LNCaP clone FGC (cell line): ENCODE data around the gene RNF150.

Experiments
- DNase-seq: peaks from one replicate; pipeline ENCODE4 v3.0.0-alpha.2; 2011; ENCODE audit warnings: low read depth
- H3K4me3 ChIP-seq: 2 replicates; pipeline ENCODE4 v1.5.1; 2011; ENCODE audit warnings: mild to moderate bottlenecking, low read depth, low read length, control low read depth
- TF ChIP-seq, protein P1 (sequence below): IDR thresholded peaks from 2 replicates; pipeline ENCODE4 v1.5.1; 2012; ENCODE audit warnings: mild to moderate bottlenecking; ENCODE audit not compliant: control insufficient read depth, insufficient read depth; ENCODE audit errors: extremely low read depth

RNF150 gene

DNA sequence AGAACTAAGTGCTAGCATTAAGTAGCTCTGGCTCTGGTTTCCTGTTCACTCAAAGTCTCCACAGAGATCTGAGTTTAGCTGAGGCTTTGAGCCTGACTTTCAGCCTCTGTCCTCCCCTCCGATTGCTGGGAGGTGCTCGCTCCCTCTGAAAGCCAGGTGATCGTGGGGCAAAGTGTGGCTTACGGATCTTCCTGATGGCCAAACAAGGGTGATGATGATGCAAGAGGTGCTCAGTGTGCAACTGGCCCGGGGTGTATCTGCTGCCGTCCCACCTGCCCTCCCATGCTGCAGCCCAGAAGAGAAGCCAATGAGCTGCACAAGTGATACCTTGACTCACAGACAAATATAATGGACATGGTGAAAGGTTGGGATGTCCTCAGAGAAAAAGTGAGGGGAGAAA lies 207.9 kb downstream of the RNF150 start:
- H3K4me3 ChIP-seq = no peak overlapping the region
- TF ChIP-seq, protein P1, sequence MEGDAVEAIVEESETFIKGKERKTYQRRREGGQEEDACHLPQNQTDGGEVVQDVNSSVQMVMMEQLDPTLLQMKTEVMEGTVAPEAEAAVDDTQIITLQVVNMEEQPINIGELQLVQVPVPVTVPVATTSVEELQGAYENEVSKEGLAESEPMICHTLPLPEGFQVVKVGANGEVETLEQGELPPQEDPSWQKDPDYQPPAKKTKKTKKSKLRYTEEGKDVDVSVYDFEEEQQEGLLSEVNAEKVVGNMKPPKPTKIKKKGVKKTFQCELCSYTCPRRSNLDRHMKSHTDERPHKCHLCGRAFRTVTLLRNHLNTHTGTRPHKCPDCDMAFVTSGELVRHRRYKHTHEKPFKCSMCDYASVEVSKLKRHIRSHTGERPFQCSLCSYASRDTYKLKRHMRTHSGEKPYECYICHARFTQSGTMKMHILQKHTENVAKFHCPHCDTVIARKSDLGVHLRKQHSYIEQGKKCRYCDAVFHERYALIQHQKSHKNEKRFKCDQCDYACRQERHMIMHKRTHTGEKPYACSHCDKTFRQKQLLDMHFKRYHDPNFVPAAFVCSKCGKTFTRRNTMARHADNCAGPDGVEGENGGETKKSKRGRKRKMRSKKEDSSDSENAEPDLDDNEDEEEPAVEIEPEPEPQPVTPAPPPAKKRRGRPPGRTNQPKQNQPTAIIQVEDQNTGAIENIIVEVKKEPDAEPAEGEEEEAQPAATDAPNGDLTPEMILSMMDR = no peak
- no peak for DNase-seq

DNA sequence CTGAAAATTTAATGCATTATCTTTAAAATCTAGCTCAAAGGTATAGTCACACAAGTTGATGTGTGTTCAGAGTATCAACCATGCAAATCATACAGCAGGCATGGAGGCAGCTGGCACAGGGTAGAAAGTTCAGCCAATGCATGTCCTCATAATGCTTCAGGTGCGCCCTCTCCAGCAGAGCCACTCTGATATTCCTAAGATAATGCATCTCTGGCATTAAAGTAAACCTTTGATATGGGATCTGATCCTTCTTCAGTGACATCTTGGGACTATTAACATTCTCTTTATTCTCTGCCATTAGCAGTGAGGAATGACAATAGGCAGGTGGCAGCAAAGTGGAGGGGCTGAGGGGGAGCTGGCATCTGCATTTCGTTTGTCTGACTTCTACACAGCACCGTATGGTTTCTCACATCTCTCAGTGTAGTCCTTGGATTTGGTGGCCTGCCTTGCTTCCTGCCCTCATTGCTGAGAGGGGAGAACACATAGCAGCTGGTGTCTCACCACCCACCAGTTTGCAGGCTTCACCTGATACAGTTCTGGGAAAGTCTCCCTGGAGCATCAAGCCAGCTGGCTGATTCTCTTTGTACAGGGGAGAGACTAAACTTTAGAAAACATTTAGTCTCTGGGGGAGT lies 208.4 kb downstream of the RNF150 start:
- DNase-seq = no peak
- TF ChIP-seq, protein P1 = no peak

DNA sequence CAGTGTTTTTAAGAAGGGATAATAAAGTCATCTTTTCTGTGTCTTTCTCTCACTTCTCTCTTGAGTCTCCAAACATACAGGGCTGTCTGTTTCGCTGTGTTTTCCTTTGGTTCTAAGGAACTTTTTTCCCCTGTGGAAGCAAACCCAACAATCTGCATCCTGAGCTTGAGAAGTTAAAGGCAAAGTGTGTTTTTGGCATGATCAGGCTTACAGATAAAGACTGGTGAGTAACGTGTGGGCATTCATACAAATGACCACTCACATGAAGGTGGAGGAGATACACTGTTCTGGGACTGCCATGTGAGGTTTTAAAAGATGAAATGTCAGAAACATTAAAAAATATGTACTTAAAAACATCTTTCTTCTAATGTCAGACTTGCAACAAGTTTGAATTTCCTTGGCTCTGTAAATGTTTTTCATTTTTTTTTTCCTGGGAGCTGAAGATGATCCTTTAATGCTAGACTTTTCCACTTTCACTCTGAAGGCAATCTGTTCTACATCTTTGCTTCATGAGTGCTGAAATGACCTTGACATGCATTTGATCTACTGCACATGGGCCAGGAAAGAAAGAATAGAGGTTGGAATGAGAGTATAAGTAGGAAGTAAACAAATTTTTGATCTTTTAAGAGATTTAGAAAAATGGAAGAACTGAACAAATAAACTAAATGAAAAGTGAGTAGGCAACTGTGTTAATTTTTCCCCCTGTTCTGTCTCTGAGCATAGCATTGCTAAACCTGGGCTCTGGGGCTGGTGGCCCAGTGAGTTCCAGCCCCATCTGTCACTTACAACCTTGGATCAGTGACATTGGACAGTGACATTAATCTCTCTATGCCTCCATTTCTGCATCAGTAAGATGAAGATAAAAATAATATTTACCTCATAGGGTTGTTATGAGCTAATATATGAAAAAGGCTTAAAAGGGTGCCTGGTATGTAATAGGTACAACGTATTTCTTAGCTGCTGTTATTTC lies 226.0 kb downstream of the RNF150 start:
- TF ChIP-seq, protein P1 = no peak
- no peak for DNase-seq
- H3K4me3 ChIP-seq = no peak overlapping the region

More for the DNA sequence above, 208.4 kb downstream of the RNF150 start:
- H3K4me3 ChIP-seq = no peak overlapping the region

DNA sequence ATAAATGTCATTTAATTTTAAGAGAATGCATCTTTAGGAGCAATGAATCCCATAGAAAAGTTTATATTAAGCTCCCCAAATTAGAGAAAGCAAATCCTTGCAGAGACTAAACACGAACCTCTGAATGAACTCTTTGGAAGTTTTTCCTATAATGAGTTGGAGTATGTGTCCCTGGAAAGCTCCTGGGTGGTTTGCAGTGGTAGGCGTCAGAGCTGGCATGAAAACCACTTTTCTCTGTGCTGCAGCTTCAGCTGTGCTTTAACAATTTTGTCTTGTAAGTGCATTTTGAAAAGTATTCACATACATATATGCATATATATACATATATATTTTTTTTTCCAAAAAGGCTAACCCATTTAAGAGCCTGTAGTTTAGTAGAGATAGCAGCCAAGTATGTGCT lies 228.4 kb downstream of the RNF150 start:
- no peak for DNase-seq
- TF ChIP-seq, protein P1 = no peak
- H3K4me3 ChIP-seq = no peak overlapping the region

DNA sequence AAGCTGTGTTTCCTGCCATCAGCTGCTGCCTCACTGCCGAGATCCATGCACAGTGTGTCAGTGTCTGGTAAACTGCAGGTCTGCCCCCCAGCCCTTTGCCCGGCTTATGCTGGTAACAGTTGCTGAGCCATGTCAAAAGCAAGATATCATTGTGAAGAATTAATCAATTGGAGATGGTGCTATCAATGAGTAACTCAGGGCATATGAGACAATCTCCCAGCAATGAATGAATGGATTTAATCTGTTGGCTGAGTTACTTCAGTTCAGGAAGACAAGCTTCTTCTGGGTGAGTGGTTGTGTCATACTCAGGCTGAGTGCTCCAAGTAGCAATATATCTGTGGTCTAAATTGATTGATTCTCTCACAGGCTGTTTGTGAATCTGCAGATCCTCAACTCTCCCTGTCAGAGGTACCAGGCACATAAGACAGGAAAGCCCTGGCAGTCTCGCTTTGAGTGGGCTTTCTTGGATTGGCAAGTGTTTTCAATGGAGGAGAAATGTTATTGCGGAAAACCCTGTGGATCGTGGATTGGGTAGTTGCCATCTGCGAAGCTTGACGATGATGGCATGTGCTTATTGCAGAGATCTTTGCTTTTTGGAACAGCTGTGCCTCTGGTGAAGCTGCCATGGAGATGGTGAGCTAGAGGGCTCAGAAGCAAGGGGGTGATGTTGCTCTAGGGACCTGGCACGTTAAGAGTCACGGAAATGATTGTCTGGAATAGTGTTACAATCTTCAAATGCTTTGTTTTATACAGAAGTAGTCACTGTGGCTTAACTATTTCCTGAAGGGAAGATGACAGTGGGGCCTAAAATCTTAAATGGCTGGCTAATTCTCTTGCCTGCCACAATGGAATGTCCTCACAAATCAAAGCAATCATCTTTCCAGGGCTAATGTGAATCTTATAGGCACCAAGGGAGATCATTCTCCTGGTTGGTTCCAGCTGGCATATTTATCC lies 229.5 kb downstream of the RNF150 start:
- DNase-seq = no peak
- H3K4me3 ChIP-seq = no peak overlapping the region
- TF ChIP-seq, protein P1 = no peak

DNA sequence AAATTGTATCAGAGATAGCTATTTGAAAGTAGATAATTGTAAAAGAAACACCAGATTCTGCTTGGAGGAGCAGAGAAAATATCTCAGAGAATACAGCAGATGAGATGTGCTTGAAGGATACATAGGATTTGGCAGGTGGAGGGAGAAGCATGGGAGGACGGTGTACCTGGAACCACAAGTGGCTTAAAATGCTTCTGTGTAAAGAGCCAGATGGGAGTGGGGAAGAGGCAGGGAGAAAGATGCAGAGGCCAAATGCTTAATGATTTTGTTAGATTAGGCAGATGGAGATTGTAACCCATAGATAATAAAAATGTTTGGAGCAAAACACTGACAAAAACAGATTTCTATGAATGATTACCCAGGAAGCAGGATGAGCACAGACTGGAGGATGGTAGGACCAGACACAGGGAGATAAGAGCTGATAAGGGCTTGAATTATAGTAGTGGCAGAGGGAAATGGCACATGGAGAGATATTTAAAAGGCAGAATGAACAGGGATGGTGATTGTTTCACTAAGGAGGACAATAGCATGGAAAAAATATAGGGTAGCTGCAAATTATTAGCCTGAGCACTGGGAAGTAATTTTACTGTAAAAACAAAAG lies 231.4 kb downstream of the RNF150 start:
- no peak for DNase-seq
- H3K4me3 ChIP-seq = no peak overlapping the region
- TF ChIP-seq, protein P1 = no peak
